Astrocyte of the cerebellum (primary cell): Measurements from ENCODE around the gene THADA.

Experiments used
- DNase-seq: peaks from one replicate; pipeline ENCODE4 v3.0.0-alpha.2; 2011; ENCODE audit warnings: low read depth
- H3K4me3 ChIP-seq: 2 replicates; pipeline ENCODE4 v1.5.1; 2011; ENCODE audit warnings: mild to moderate bottlenecking, low read depth, low read length, moderate library complexity
- in situ Hi-C: cut with HindIII; loops from 2 replicates; pipeline ENCODE4 v1.10.0; 2017; ENCODE audit warnings: low sequenced_read_pairs
- TF ChIP-seq, protein P1 (sequence below): IDR thresholded peaks from 2 replicates; pipeline ENCODE4 v1.5.1; 2012; ENCODE audit warnings: low read length, low read depth, moderate library complexity, mild to moderate bottlenecking; ENCODE audit errors: missing control alignments

THADA gene

DNA sequence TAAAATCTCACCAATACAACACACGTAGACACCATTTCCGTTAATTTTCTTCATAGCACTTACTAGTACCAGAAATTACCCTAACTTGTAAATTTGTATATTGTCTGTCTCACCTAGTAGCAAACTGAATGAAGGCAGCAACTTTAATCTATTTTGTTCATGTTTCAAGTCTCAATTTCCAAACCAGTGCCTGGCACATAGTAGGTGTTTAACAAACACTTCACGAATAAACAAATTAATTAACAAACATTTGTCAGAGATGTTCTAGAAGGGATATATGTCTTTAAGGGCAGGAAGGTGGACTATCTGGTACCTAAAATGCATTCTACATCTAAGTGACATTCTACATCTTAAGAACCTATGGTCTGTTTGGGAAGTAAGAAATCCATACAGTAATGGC, 963 bp downstream of the THADA start:
- TF ChIP-seq, protein P1, sequence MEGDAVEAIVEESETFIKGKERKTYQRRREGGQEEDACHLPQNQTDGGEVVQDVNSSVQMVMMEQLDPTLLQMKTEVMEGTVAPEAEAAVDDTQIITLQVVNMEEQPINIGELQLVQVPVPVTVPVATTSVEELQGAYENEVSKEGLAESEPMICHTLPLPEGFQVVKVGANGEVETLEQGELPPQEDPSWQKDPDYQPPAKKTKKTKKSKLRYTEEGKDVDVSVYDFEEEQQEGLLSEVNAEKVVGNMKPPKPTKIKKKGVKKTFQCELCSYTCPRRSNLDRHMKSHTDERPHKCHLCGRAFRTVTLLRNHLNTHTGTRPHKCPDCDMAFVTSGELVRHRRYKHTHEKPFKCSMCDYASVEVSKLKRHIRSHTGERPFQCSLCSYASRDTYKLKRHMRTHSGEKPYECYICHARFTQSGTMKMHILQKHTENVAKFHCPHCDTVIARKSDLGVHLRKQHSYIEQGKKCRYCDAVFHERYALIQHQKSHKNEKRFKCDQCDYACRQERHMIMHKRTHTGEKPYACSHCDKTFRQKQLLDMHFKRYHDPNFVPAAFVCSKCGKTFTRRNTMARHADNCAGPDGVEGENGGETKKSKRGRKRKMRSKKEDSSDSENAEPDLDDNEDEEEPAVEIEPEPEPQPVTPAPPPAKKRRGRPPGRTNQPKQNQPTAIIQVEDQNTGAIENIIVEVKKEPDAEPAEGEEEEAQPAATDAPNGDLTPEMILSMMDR, result no peak
- DNase-seq, result no peak
- in situ Hi-C loops, result no loop called here
- peak overlapping the region; percentile 48 for H3K4me3 ChIP-seq

- no peak overlapping the region for H3K4me3 ChIP-seq
- in situ Hi-C loops, result no loop called here
- DNase-seq, result no peak
- TF ChIP-seq, protein P1, result no peak
These were observed 2.6 kb downstream of the THADA start for GRCh38 chr2:43593254-43593653.

DNA sequence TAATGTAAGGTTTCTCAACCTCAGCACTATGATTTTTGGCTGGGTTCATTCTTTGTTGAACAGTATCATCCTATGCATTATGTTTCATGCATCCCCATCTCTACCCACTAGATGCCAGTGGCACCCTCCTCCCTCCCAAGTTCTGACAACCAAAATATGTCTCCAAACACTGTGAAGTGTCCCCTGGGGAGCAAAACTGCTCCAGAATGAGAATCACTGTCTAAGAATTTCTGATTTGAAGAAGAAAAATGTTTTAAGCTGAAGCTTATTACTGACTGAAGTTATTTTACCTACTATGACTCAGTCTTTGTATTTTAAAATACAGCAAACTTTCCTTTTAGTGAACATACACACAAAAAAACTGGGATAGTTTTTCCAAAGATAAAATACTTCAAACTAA, 3.4 kb downstream of the THADA start:
- TF ChIP-seq, protein P1, result no peak

DNA sequence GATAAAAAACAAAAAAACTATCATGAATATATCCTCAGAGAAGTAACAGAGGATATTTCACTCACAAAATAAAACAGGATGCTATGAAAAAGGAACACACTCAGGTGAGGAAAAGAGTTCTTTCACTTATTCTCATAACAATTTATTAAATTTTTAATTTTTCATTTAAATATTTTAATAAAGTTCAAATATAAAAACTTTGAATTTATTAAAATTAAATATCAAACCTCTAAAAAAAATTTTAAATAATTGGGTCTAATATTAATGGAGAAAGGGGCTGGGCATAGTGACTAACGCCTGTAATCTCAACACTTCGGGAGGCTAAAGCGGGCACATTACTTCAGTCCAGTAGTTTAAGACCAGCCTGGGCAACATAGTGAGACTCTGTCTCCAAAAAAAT, 10.1 kb downstream of the THADA start:
- TF ChIP-seq, protein P1, result no peak
- no peak for DNase-seq
- in situ Hi-C loops, result no loop called here

More for the DNA sequence above, 3.4 kb downstream of the THADA start:
- in situ Hi-C loops, result no loop called here
- no peak for DNase-seq
- no peak overlapping the region for H3K4me3 ChIP-seq

DNA sequence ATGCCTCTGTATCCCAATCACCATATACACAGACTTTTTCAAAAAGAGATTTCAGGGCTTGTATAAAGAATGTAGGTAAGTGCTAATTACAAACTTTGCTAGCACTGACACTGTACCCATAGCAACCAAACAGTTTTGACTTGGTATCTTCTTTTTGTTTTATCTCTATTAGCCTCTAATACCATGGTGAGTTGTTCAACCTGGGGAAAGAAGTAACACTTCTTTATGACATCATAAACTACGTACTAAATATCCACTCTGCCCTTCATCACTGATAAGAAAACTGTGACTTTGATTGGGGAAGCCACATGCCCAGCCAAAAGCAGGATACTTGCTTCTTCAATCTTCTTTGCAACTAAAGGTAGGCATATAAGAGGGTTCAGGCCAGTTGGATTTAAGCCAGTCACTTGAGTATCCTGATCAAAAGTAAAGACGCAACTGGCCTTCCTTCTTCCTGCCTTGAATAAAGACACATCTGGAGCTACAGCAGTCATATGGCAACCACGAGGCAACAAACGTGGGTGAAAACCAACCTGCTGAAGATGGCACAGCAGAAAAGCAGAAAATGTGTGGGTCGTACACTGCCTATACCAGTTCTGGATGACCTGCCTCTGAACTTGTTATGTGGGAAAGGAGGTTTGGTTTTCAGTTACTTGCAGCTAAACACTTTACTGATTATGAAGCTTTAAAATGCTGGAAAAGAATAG, 16.4 kb downstream of the THADA start:
- no peak overlapping the region for H3K4me3 ChIP-seq
- TF ChIP-seq, protein P1, result no peak
- in situ Hi-C loops, result no loop called here
- DNase-seq, result no peak

More for the DNA sequence above, 10.1 kb downstream of the THADA start:
- H3K4me3 ChIP-seq, result no peak overlapping the region

- peak; percentile 44 for DNase-seq
- in situ Hi-C loops, result no loop called here
- TF ChIP-seq, protein P1, result peak; percentile 80
- H3K4me3 ChIP-seq, result no peak overlapping the region
These were observed 18.6 kb downstream of the THADA start for GRCh38 chr2:43576981-43577892.
